Neural cell (in vitro differentiated cells): ENCODE data around the gene BCAS2. TPM values are rescaled to one million over a fixed set of nuclear protein-coding genes. Genes with fewer than 3 reads are reported as not detected.
"Not testable (repeated sequence)": the region's sequence is repeated elsewhere in the genome, so short reads cannot be mapped to it uniquely, and the experiment has no call there.

Experiments used
- H2AFZ ChIP-seq: fragments of 200-600, 300-800 bp; sonication (generic), shearing (Covaris generic); 2 replicates; pipeline ENCODE4 v1.6.0; 2014; ENCODE audit warnings: low read depth, mild to moderate bottlenecking, antibody characterized with exemption, low read length, moderate library complexity
- H3F3A ChIP-seq: fragments of 200-600 bp; shearing (Covaris generic); 2 replicates; pipeline ENCODE4 v1.6.1; 2016; ENCODE audit warnings: mild to moderate bottlenecking, moderate library complexity, mixed read lengths, antibody characterized with exemption, low read length; ENCODE audit not compliant: insufficient read depth, poor library complexity, severe bottlenecking
- H3K27ac ChIP-seq: fragments of 200-600, 300-800 bp; sonication (generic), shearing (Covaris generic); 2 replicates; pipeline ENCODE4 v1.5.1; 2014; ENCODE audit warnings: mild to moderate bottlenecking, low read length, moderate library complexity
- H3K27me3 ChIP-seq: fragments of 300-800, 200-600 bp; sonication (generic), shearing (Covaris generic); 2 replicates; pipeline ENCODE4 v1.6.0; 2014; ENCODE audit warnings: mild to moderate bottlenecking, low read depth, low read length, moderate library complexity; ENCODE audit not compliant: insufficient read depth
- H3K36me3 ChIP-seq: fragments of 300-800, 200-600 bp; sonication (generic), shearing (Covaris generic); 2 replicates; pipeline ENCODE4 v1.5.1; 2014; ENCODE audit warnings: mild to moderate bottlenecking, antibody characterized with exemption, low read length, moderate library complexity; ENCODE audit not compliant: insufficient read depth
- H3K4me2 ChIP-seq: fragments of 300-800, 200-600 bp; sonication (generic), shearing (Covaris generic); 2 replicates; pipeline ENCODE4 v1.6.0; 2014; ENCODE audit warnings: mild to moderate bottlenecking, low read length
- H3K4me3 ChIP-seq: fragments of 300-800, 200-600 bp; sonication (generic), shearing (Covaris generic); 2 replicates; pipeline ENCODE4 v1.5.1; 2014; ENCODE audit warnings: mild to moderate bottlenecking, low read length, moderate library complexity
- H3K79me2 ChIP-seq: fragments of 200-600 bp; shearing (Covaris generic); replicated peaks from 2 replicates; pipeline ENCODE4 v1.6.0; 2014; ENCODE audit warnings: mild to moderate bottlenecking, low read length, moderate library complexity; ENCODE audit not compliant: insufficient read depth
- H3K9ac ChIP-seq: fragments of 300-800, 200-600 bp; sonication (generic), shearing (Covaris generic); 2 replicates; pipeline ENCODE4 v1.6.1; 2016; ENCODE audit warnings: mild to moderate bottlenecking, low read length, mixed read lengths
- H3K9me2 ChIP-seq: fragments of 200-600 bp; shearing (Covaris generic); 2 replicates; pipeline ENCODE4 v1.6.1; 2016; ENCODE audit warnings: mild to moderate bottlenecking, low read length, mixed read lengths; ENCODE audit not compliant: insufficient read depth
- H3K9me3 ChIP-seq: fragments of 200-600, 300-800 bp; sonication (generic), shearing (Covaris generic); 2 replicates; pipeline ENCODE4 v1.6.1; 2016; ENCODE audit warnings: mild to moderate bottlenecking, mixed run types, low read length, moderate library complexity, mixed read lengths
- H4K20me1 ChIP-seq: fragments of 200-600 bp; shearing (Covaris generic); 2 replicates; pipeline ENCODE4 v1.6.1; 2016; ENCODE audit warnings: mild to moderate bottlenecking, mixed run types; ENCODE audit not compliant: insufficient read depth
- EP300 ChIP-seq: fragments of 450-650 bp; conservative IDR thresholded peaks from 2 replicates; pipeline ENCODE4 v1.6.1; 2014; ENCODE audit warnings: antibody characterized with exemption, mild to moderate bottlenecking, moderate library complexity; ENCODE audit not compliant: poor library complexity, severe bottlenecking
- EZH2 ChIP-seq: fragments of 200-600, 300-800 bp; shearing (Covaris generic), sonication (generic); IDR thresholded peaks from 2 replicates; pipeline ENCODE4 v1.6.1; 2014; ENCODE audit warnings: antibody characterized with exemption, low read length, borderline replicate concordance, mild to moderate bottlenecking; ENCODE audit not compliant: insufficient read depth, poor library complexity, severe bottlenecking
- MXI1 ChIP-seq: fragments of 450-650 bp; conservative IDR thresholded peaks from 2 replicates; pipeline ENCODE4 v1.6.1; 2014; ENCODE audit warnings: antibody characterized with exemption, mild to moderate bottlenecking; ENCODE audit not compliant: poor library complexity, severe bottlenecking
- RAD21 ChIP-seq: fragments of 450-650 bp; conservative IDR thresholded peaks from 2 replicates; pipeline ENCODE4 v1.6.1; 2014; ENCODE audit warnings: antibody characterized with exemption, mild to moderate bottlenecking, moderate library complexity
- SMC3 ChIP-seq: fragments of 450-650 bp; conservative IDR thresholded peaks from 2 replicates; pipeline ENCODE4 v1.6.1; 2014; ENCODE audit warnings: antibody characterized with exemption, mild to moderate bottlenecking, moderate library complexity; ENCODE audit not compliant: poor library complexity
- polyA plus RNA-seq: library from polyadenylated mRNA; depleted of rRNA; stranded (reverse); fragments of >200 nt; gene quantifications from 2 replicates; pipeline ENCODE4 v1.2.3, GENCODE V29; 2014
- TF ChIP-seq, protein P1 (sequence below): IDR thresholded peaks from 2 replicates; pipeline ENCODE4 v1.6.1; 2012; ENCODE audit warnings: borderline replicate concordance

Gene BCAS2
- polyA plus RNA-seq, 1 donor from 2014 or later, result 149 TPM

GRCh38 chr1:114574365-114574764 lies 7.0 kb downstream of the BCAS2 start:
- Histone ChIP-seq H3K36me3 (peaks cover 13% of the 10 kb centered on the region), H3K27me3 (no peaks in the 10 kb centered on the region)

GRCh38 chr1:114564141-114564540 lies 17.3 kb downstream of the BCAS2 start:
- Histone ChIP-seq H3F3A (no peaks in the 10 kb centered on the region), H3K9me3 (no peaks in the 10 kb centered on the region), H3K27me3 (no peaks in the 10 kb centered on the region), H4K20me1 (no peaks in the 10 kb centered on the region), H3K4me2 (no peak overlapping the region), H2AFZ (no peak overlapping the region), H3K9ac (no peak overlapping the region), H3K9me2 (no peaks in the 10 kb centered on the region), H3K79me2 (no peaks in the 10 kb centered on the region), H3K4me3 (no peak overlapping the region), H3K36me3 (peaks cover 16% of the 10 kb centered on the region), H3K27ac (no peak overlapping the region)
- TF ChIP-seq RAD21 (no peak), EZH2 (no peak)

More at GRCh38 chr1:114574365-114574764, 7.0 kb downstream of the BCAS2 start:
- H3F3A ChIP-seq, result no peaks in the 10 kb centered on the region
- H3K4me2 ChIP-seq, result no peak overlapping the region
- no peak overlapping the region for H3K4me3 ChIP-seq
- H3K9me3 ChIP-seq, result no peaks in the 10 kb centered on the region
- no peak overlapping the region for H3K27ac ChIP-seq
- H3K79me2 ChIP-seq, result peaks cover 16% of the 10 kb centered on the region
- no peak overlapping the region for H2AFZ ChIP-seq
- no peak for TF ChIP-seq SMC3
- TF ChIP-seq MXI1, result no peak
- H4K20me1 ChIP-seq, result no peaks in the 10 kb centered on the region
- H3K9ac ChIP-seq, result no peak overlapping the region
- no peaks in the 10 kb centered on the region for H3K9me2 ChIP-seq

GRCh38 chr1:114562978-114563510 lies 18.4 kb downstream of the BCAS2 start:
- not testable (repeated sequence) for H3K9ac ChIP-seq, H3K27ac ChIP-seq

GRCh38 chr1:114561333-114561732 lies 20.1 kb downstream of the BCAS2 start:
- no peaks in the 10 kb centered on the region for H3K9me2 ChIP-seq
- TF ChIP-seq MXI1 (no peak), EZH2 (no peak), EP300 (no peak), SMC3 (no peak)
- TF ChIP-seq, protein P1, sequence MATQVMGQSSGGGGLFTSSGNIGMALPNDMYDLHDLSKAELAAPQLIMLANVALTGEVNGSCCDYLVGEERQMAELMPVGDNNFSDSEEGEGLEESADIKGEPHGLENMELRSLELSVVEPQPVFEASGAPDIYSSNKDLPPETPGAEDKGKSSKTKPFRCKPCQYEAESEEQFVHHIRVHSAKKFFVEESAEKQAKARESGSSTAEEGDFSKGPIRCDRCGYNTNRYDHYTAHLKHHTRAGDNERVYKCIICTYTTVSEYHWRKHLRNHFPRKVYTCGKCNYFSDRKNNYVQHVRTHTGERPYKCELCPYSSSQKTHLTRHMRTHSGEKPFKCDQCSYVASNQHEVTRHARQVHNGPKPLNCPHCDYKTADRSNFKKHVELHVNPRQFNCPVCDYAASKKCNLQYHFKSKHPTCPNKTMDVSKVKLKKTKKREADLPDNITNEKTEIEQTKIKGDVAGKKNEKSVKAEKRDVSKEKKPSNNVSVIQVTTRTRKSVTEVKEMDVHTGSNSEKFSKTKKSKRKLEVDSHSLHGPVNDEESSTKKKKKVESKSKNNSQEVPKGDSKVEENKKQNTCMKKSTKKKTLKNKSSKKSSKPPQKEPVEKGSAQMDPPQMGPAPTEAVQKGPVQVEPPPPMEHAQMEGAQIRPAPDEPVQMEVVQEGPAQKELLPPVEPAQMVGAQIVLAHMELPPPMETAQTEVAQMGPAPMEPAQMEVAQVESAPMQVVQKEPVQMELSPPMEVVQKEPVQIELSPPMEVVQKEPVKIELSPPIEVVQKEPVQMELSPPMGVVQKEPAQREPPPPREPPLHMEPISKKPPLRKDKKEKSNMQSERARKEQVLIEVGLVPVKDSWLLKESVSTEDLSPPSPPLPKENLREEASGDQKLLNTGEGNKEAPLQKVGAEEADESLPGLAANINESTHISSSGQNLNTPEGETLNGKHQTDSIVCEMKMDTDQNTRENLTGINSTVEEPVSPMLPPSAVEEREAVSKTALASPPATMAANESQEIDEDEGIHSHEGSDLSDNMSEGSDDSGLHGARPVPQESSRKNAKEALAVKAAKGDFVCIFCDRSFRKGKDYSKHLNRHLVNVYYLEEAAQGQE, result no peak
- no peak overlapping the region for H3K4me3 ChIP-seq

More at GRCh38 chr1:114562978-114563510, 18.4 kb downstream of the BCAS2 start:
- H3K9me3 ChIP-seq, H3K4me2 ChIP-seq, H4K20me1 ChIP-seq, H3K79me2 ChIP-seq, H3F3A ChIP-seq, H3K9me2 ChIP-seq, H3K27me3 ChIP-seq, H2AFZ ChIP-seq, H3K4me3 ChIP-seq: not testable (repeated sequence)
- peaks cover 16% of the 10 kb centered on the region for H3K36me3 ChIP-seq

More at GRCh38 chr1:114561333-114561732, 20.1 kb downstream of the BCAS2 start:
- no peak overlapping the region for H3K9ac ChIP-seq
- no peaks in the 10 kb centered on the region for H3K27me3 ChIP-seq
- H3K27ac ChIP-seq, result no peak overlapping the region
- H2AFZ ChIP-seq, result no peak overlapping the region
- H3K9me3 ChIP-seq, result no peaks in the 10 kb centered on the region
- no peaks in the 10 kb centered on the region for H3K79me2 ChIP-seq
- H4K20me1 ChIP-seq, result no peaks in the 10 kb centered on the region
- no peaks in the 10 kb centered on the region for H3F3A ChIP-seq
- H3K36me3 ChIP-seq, result peaks cover 9% of the 10 kb centered on the region
- no peak overlapping the region for H3K4me2 ChIP-seq
